ENCODE results near the gene EEF2K. TPM values are rescaled to one million over a fixed set of nuclear protein-coding genes. Genes with fewer than 3 reads are reported as not detected.

The EEF2K gene
- total and polyA plus RNA-seq, 2 of the 13 experiments (the other 11 are each of a cell fraction or from before 2014, with no cell fraction given), result 22.0 to 23.8 TPM

GRCh38 chr16:22192261-22193062 lies 13.6 kb upstream of the EEF2K start (continued):
- TF ChIP-seq ZNF230 (CRISPR knock-in tag; IDR thresholded peaks at IDR 0.05) (0 out of 2 replicates have a peak, but pooled peaks have one; percentile 30), KLF11 (CRISPR knock-in tag; IDR thresholded peaks at IDR 0.05) (peak; percentile 96), EZH2 (conservative IDR thresholded peaks at IDR 0.05; ENCODE audit: low read depth, low read length) (no peak), ZMYM3 (CRISPR knock-in tag; IDR thresholded peaks at IDR 0.05) (peak; percentile 58; the same call in 1 of the 2 replicates), DMAP1 (CRISPR knock-in tag; IDR thresholded peaks at IDR 0.05) (peak; percentile 93), FOXK1 (CRISPR knock-in tag; IDR thresholded peaks at IDR 0.05; ENCODE audit: borderline replicate concordance, low read depth) (peak; percentile 98), PTBP1 (IDR thresholded peaks at IDR 0.05; ENCODE audit: low read depth, low read length, poor library complexity, severe bottlenecking) (no peak), ZNF761 (CRISPR knock-in tag; conservative IDR thresholded peaks at IDR 0.05) (peak; percentile 96), KLF12 (CRISPR knock-in tag; IDR thresholded peaks at IDR 0.05; ENCODE audit: borderline replicate concordance) (peak; percentile 71; the same call in 1 of the 2 replicates), ZNF18 (CRISPR knock-in tag; IDR thresholded peaks at IDR 0.05; ENCODE audit: insufficient replicate concordance) (peak; percentile 95), HNF4G (IDR thresholded peaks at IDR 0.05; ENCODE audit: borderline replicate concordance, low read depth, low read length) (peak; percentile 82), HNF4G (CRISPR knock-in tag; IDR thresholded peaks at IDR 0.05; ENCODE audit: borderline replicate concordance, low read depth) (peak; percentile 71; the same call in 1 of the 2 replicates), HES4 (CRISPR knock-in tag; IDR thresholded peaks at IDR 0.05; ENCODE audit: borderline replicate concordance) (peak; percentile 37; the same call in 1 of the 2 replicates), SOX13 (IDR thresholded peaks at IDR 0.05) (peak; percentile 32; the same call in 1 of the 2 replicates), SOX13 (CRISPR knock-in tag; conservative IDR thresholded peaks at IDR 0.05 in 1 of 2, IDR thresholded peaks at IDR 0.05 in 1 of 2) (peak; percentile 1 to 68; a peak in 2 of 4 replicates), SALL1 (CRISPR knock-in tag; IDR thresholded peaks at IDR 0.05) (peak; percentile 90), NR2C2 (CRISPR knock-in tag; IDR thresholded peaks at IDR 0.05; ENCODE audit: borderline replicate concordance) (peak; percentile 53; the same call in 1 of the 2 replicates)
- TF ChIP-seq, protein P1, sequence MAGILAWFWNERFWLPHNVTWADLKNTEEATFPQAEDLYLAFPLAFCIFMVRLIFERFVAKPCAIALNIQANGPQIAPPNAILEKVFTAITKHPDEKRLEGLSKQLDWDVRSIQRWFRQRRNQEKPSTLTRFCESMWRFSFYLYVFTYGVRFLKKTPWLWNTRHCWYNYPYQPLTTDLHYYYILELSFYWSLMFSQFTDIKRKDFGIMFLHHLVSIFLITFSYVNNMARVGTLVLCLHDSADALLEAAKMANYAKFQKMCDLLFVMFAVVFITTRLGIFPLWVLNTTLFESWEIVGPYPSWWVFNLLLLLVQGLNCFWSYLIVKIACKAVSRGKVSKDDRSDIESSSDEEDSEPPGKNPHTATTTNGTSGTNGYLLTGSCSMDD (CRISPR knock-in tag; IDR thresholded peaks at IDR 0.05), result no peak
- TF ChIP-seq, protein P2, sequence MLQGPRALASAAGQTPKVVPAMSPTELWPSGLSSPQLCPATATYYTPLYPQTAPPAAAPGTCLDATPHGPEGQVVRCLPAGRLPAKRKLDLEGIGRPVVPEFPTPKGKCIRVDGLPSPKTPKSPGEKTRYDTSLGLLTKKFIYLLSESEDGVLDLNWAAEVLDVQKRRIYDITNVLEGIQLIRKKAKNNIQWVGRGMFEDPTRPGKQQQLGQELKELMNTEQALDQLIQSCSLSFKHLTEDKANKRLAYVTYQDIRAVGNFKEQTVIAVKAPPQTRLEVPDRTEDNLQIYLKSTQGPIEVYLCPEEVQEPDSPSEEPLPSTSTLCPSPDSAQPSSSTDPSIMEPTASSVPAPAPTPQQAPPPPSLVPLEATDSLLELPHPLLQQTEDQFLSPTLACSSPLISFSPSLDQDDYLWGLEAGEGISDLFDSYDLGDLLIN (CRISPR knock-in tag; IDR thresholded peaks at IDR 0.05; ENCODE audit: borderline replicate concordance), result no peak
- TF ChIP-seq, protein P3, sequence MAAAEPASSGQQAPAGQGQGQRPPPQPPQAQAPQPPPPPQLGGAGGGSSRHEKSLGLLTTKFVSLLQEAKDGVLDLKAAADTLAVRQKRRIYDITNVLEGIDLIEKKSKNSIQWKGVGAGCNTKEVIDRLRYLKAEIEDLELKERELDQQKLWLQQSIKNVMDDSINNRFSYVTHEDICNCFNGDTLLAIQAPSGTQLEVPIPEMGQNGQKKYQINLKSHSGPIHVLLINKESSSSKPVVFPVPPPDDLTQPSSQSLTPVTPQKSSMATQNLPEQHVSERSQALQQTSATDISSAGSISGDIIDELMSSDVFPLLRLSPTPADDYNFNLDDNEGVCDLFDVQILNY (CRISPR knock-in tag; conservative IDR thresholded peaks at IDR 0.05), result 0 out of 2 replicates have a peak, but pooled peaks have one; percentile 32
- TF ChIP-seq, protein P4, sequence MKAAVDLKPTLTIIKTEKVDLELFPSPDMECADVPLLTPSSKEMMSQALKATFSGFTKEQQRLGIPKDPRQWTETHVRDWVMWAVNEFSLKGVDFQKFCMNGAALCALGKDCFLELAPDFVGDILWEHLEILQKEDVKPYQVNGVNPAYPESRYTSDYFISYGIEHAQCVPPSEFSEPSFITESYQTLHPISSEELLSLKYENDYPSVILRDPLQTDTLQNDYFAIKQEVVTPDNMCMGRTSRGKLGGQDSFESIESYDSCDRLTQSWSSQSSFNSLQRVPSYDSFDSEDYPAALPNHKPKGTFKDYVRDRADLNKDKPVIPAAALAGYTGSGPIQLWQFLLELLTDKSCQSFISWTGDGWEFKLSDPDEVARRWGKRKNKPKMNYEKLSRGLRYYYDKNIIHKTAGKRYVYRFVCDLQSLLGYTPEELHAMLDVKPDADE (CRISPR knock-in tag; IDR thresholded peaks at IDR 0.05), result no peak

Data from HepG2 (cell line).